LNCAP (cell line): Measurements from ENCODE around the gene TMEM30A.

Experiments
- CTCF ChIP-seq: fragments of 450-650 bp; IDR thresholded peaks from 2 replicates; pipeline ENCODE4 v1.5.1; 2017; ENCODE audit warnings: mild to moderate bottlenecking

Gene TMEM30A

GRCh38 chr6:75284632-75285282 lies at the start of gene TMEM30A:
TMEM30A (minus strand) TSS chr6:75284792; CDS start chr6:75284638, 154 bp downstream.
- no peak for TF ChIP-seq CTCF

DNA sequence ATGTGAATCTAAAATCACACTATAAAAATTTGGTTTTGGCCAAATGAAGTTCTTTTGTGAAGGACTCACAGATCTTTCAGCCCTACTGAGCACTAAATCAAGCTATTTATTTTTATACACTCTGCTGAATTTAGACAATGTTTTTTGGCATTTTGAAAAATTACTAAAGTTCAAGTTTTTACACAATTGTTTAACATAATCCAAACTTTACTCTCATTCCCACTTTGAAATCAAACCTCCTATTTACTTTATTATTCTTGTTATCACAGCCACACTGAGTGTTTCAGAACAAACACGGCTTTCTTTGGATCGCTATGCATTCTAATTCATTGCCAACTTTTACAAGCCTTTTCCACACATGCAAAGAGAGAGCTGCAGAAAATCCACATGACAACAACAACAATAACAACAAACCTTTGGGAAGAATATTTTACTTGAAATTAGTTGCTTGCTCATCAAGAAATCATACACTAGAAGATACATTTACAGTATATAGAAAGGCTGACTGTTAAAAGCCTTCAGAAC lies 49.1 kb upstream of the TMEM30A start:
- no peak for TF ChIP-seq CTCF

DNA sequence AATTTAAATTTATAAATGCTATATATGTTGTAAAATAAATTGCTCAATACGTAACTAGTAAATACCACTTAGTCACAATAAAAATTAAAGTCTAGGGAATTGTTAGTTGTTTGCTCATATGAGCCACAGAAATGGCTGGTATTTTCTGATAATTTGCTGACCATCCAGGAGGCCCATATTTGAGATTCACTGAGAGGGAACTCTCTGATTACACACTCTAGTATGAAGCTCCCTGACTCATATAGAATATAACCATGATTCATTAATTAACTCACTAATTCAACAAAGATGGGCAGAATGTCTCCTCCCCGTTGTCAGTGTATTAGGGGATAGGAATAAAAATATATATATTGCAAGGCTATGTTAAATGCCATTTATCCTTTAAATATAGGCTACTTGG lies 46.6 kb upstream of the TMEM30A start:
- TF ChIP-seq CTCF, result no peak

DNA sequence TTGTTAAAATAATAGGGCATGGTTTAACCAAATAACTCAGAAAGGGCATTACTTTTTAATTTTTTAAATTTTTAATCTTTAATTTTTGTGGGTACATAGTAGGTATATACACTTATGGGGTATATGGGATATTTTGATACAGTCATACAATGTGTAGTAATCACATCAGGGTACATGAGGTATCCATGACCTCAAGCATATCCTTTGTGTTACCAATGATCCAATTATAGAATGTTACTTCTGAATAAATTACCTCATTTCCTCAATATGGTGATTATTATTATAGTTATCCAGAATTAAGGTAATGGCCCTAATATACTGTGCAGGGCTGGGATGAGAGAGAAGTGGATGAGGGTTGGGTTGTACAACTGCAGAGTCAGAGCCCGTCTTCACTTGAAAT lies 45.1 kb upstream of the TMEM30A start:
- no peak for TF ChIP-seq CTCF

DNA sequence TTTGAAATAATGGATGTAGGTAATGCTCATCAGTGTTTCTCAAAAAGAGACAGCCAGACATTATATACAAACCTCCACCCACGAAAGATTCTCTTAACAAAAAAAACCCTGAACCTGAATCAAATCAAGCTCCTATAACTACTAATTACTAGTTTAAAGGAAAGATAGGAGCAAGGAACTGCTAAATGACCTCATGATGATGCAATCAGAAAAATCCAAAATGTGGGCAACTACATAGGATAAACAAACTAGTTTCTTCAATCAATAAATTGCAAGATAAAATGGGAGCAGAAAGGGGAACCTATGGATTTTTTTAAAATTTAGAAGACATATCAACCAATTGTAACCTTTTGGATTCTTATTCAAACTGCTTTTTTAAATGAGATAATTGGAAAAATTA lies 43.2 kb upstream of the TMEM30A start:
- no peak for TF ChIP-seq CTCF

- TF ChIP-seq CTCF, result no peak
These were observed 42.1 kb upstream of the TMEM30A start for GRCh38 chr6:75326557-75327258.

DNA sequence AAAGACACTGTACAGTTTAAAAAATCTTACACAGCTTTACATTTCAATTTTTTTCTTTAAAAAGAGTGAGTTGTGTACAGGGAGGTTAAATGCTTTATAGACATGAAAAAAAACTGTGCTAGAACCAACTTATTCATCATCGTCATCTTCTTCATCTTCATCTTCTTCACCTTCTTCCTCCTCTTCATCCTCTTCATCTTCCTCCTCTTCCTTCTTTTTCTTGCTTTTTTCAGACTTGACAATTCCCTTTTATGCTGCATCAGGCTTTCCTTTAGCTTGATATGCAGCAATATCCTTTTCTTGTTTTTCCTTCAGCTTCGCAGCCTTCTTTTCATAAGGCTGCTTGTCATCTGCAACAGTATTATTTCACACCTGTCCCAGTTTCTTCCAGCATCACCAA lies 34.3 kb upstream of the TMEM30A start:
- no peak for TF ChIP-seq CTCF
